Peyer's patch (tissue), 4 donors: Measurements from ENCODE around the gene HMGN4. TPM values are rescaled to one million over a fixed set of nuclear protein-coding genes. Genes with fewer than 3 reads are reported as not detected.

ENCODE experiments used
- DNase-seq, 3 donors: peaks; one replicate each; pipeline ENCODE4 v3.0.0-alpha.2; 2017 to 2019
- H3K27ac ChIP-seq, 4 donors: fragments of 200-600 bp; sonication (generic); one replicate each; pipeline ENCODE4 v1.5.1; 2016 to 2019
- H3K27me3 ChIP-seq, 2 donors: fragments of 200-600 bp; sonication (generic); one replicate each; pipeline ENCODE4 v1.5.1; 2019
- H3K36me3 ChIP-seq, 3 donors: fragments of 200-600 bp; sonication (generic); one replicate each; pipeline ENCODE4 v1.5.1; 2016 to 2019
- H3K4me1 ChIP-seq, 4 donors: fragments of 200-600 bp; sonication (generic); one replicate each; pipeline ENCODE4 v1.5.1; 2016 to 2019
- H3K4me3 ChIP-seq, 4 donors: fragments of 200-600 bp; sonication (generic); 1 replicate in 3 of 4; 2 replicates in 1 of 4; pipeline ENCODE4 v1.5.1; 2016 to 2019; ENCODE audit warnings: mild to moderate bottlenecking in 1 of 4
- H3K9me3 ChIP-seq, 4 donors: fragments of 200-600 bp; sonication (generic); one replicate each; pipeline ENCODE4 v1.5.1; 2016 to 2019; ENCODE audit warnings: mild to moderate bottlenecking in 1 of 4
- POLR2A ChIP-seq, 2 donors: fragments of 450-650 bp; IDR thresholded peaks; one replicate each; pipeline ENCODE4 v1.5.1; 2017; ENCODE audit warnings: antibody characterized with exemption in 2 of 2, mild to moderate bottlenecking in 2 of 2, moderate library complexity in 2 of 2
- total RNA-seq, 4 donors: library from RNA; depleted of rRNA; stranded (reverse); fragments of >200 nt; gene quantifications; one replicate each; pipeline ENCODE4 v1.1.0, GENCODE V29; 2016
- TF ChIP-seq, protein P1 (sequence below), 6 experiments: fragments of 450-650 bp in 4 of 6; fragments of 200-600 bp in 2 of 6; sonication (generic) in 1 of 6; IDR thresholded peaks; one replicate each; pipeline ENCODE4 v1.5.1; 2017 to 2019; ENCODE audit warnings: antibody characterized with exemption in 6 of 6, mild to moderate bottlenecking in 3 of 6, moderate library complexity in 1 of 6

Gene HMGN4
- total RNA-seq, 4 donors from 2014 or later, result 46.1 to 74.3 (median 57.6) TPM

DNA sequence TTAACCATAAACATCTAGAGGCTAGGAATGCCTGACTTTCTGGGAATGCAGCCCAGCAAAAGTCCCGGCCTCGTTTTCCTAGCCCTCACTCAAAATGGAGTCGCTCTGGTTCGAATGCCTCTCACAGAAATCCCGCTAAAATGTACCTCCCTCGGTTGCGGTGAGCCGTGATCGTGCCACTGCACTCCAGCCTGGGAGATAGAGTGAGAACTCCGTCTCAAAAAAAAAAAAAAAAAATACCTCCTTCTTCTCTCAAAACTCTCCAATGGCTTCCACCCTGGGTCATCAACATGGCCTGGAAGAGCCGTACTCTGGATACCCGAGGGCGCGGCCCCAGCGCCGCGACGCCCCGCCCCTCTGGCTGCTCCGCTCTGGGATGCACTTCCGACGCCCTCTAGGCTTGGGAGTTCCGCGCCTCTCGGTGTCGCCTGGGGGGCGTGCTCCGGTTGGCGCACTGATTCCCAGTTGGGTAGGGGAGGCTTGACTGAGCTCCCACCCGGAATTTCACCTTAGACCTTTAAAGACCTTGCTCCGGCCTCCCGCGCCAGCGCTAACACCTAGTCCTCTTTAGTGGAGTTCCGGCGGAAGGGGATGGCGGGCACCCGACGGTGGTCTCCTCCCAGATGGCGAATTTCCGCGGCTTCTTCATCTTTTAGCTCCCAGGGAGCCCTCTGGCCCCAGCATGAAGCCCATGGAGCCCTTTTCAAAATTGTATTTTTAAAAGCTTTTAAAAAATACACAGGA, 12.3 kb downstream of the HMGN4 start:
- H3K36me3 ChIP-seq, result peaks cover 0 to 12% (median 0%) of the 10 kb centered on the region in 3 donors
- H3K27me3 ChIP-seq, result no peaks in the 10 kb centered on the region
- H3K9me3 ChIP-seq, result no peaks in the 10 kb centered on the region
- TF ChIP-seq POLR2A (IDR thresholded peaks at IDR 0.05), result no peak
- TF ChIP-seq, protein P1, sequence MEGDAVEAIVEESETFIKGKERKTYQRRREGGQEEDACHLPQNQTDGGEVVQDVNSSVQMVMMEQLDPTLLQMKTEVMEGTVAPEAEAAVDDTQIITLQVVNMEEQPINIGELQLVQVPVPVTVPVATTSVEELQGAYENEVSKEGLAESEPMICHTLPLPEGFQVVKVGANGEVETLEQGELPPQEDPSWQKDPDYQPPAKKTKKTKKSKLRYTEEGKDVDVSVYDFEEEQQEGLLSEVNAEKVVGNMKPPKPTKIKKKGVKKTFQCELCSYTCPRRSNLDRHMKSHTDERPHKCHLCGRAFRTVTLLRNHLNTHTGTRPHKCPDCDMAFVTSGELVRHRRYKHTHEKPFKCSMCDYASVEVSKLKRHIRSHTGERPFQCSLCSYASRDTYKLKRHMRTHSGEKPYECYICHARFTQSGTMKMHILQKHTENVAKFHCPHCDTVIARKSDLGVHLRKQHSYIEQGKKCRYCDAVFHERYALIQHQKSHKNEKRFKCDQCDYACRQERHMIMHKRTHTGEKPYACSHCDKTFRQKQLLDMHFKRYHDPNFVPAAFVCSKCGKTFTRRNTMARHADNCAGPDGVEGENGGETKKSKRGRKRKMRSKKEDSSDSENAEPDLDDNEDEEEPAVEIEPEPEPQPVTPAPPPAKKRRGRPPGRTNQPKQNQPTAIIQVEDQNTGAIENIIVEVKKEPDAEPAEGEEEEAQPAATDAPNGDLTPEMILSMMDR (IDR thresholded peaks at IDR 0.05), result peak in 1 of 6 experiments; percentile 3
- H3K4me1 ChIP-seq, result peaks cover 0 to 6% (median 0%) of the 10 kb centered on the region in 4 donors
- H3K4me3 ChIP-seq, result peak overlapping the region; percentile 45 to 64 (median 57)
- peak overlapping the region in 3 of 4 donors; percentile 28 to 65 (median 36) for H3K27ac ChIP-seq
- DNase-seq, result peak; percentile 63 to 80 (median 70)

DNA sequence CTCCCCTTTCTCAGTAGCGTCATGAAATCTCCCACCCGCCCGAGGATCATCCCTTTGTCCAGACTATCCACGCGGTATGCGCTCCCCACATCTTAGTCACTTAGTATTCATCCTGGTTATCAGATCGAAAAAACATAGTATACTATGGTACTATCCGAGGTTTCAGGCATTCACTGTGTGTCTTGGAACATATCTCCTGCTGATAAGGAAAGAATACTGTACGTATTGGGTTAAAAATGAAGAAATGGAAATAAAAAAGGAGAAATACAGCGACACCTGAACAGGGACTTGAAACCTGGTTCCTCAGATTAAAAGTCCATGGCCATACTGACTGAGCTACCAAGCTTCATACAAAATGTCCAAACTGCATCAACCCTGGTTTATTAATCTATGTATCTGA, 14.0 kb downstream of the HMGN4 start:
- H3K4me3 ChIP-seq, result no peak overlapping the region
- no peak for DNase-seq
- no peaks in the 10 kb centered on the region for H3K9me3 ChIP-seq
- no peak overlapping the region for H3K27ac ChIP-seq
- H3K27me3 ChIP-seq, result no peaks in the 10 kb centered on the region
- TF ChIP-seq POLR2A (IDR thresholded peaks at IDR 0.05), result no peak
- TF ChIP-seq, protein P1 (IDR thresholded peaks at IDR 0.05), result no peak
- no peaks in the 10 kb centered on the region for H3K36me3 ChIP-seq
- H3K4me1 ChIP-seq, result peaks cover 0 to 6% (median 0%) of the 10 kb centered on the region in 4 donors

DNA sequence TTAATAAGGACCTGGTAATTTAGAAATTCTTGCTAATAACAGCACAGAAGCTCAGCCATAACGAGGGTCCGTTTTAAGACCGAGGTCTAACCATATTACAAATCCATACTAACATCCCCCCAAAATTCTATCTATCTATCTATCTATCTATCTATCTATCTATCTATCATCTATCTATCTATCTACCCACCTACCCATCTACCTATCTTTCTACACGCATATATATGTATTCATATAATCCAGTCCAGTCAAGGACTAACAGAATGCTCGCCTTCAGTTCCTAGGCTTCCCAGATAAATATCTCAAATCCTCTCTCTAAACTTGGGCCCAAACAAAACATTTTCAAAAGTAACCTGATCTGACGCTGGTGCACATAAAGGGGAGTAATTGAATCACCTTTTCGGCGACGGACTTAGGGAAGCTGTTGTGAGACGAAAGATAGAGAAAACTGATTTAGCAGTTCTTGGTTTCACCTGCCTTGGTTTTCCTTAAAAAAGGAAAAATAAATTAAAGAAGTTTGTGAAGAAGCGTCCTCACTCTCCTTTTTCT, 14.5 kb downstream of the HMGN4 start:
- Histone ChIP-seq H3K4me3 (peak overlapping the region; percentile 40 to 53 (median 45)), H3K9me3 (no peaks in the 10 kb centered on the region), H3K27ac (peak overlapping the region in 2 of 4 donors; percentile 63 to 76), H3K27me3 (no peaks in the 10 kb centered on the region), H3K4me1 (peaks cover 0 to 6% (median 0%) of the 10 kb centered on the region in 4 donors), H3K36me3 (no peaks in the 10 kb centered on the region)
- TF ChIP-seq, protein P1 (IDR thresholded peaks at IDR 0.05), result no peak
- TF ChIP-seq POLR2A (IDR thresholded peaks at IDR 0.05), result no peak
- DNase-seq, result no peak

DNA sequence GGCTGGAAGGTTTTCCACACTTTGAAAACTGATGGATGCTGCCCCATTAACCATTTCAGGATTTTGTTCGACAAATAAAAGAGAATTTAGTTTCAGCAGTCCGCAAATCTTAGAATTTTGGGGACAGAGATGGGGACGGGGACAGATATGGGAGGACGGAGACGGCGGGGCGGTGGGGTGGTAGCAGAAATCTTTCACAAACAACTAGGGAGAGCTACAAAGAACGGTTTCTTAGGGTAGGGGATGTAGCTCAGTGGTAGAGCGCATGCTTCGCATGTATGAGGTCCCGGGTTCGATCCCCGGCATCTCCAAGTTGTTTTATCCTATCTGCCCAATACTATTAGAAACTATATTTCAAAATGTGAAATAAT, 15.1 kb downstream of the HMGN4 start:
- Histone ChIP-seq H3K4me3 (peak overlapping the region; percentile 40 to 53 (median 45)), H3K36me3 (no peaks in the 10 kb centered on the region), H3K9me3 (no peaks in the 10 kb centered on the region), H3K27ac (peak overlapping the region; percentile 59 to 76 (median 68)), H3K4me1 (peaks cover 0 to 6% (median 0%) of the 10 kb centered on the region in 4 donors), H3K27me3 (no peaks in the 10 kb centered on the region)
- no peak for TF ChIP-seq POLR2A (IDR thresholded peaks at IDR 0.05)
- TF ChIP-seq, protein P1 (IDR thresholded peaks at IDR 0.05), result no peak
- peak; percentile 67 to 88 (median 77) for DNase-seq

DNA sequence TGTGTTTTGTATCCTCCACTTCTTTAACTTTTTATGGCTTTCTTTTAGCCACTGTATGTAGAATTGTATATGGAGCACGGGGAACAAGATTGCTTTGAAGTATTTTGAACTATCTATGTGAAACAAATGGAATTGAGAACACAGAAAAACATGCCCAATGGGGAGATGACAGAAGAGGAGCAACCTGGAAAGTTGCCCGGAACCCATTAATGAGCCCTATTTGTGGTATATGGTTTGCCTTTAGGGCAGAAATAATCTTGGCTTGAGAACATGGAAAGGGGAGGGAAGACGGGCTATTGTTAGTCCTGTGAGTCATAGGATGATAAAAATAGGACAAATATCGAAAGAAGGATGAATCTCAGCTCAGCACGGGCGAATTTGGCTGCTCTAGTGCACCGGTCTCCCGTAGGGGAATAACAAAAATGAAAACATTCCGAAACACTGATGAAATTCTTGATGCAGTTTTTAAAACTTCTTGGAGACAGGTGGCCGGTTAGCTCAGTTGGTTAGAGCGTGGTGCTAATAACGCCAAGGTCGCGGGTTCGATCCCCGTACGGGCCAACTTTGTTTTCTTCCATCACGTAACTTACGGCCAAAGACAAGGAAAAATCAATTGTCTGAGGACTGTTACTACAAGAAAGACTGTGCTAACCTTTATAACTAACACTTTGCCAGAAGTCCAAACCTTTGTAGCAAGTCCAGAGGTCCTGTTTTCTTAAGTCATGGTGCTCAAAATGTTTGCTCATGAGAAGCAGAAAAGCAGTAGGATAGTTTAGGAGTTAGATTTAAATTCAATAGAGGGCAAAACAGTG, 15.7 kb downstream of the HMGN4 start:
- no peak for TF ChIP-seq POLR2A (IDR thresholded peaks at IDR 0.05)
- TF ChIP-seq, protein P1 (IDR thresholded peaks at IDR 0.05), result no peak
- no peaks in the 10 kb centered on the region for H3K27me3 ChIP-seq
- H3K27ac ChIP-seq, result peak overlapping the region; percentile 59 to 76 (median 68)

More for the DNA sequence above, 15.7 kb downstream of the HMGN4 start:
- H3K9me3 ChIP-seq, result no peaks in the 10 kb centered on the region
- peak overlapping the region; percentile 40 to 53 (median 45) for H3K4me3 ChIP-seq
- peaks cover 0 to 6% (median 0%) of the 10 kb centered on the region in 4 donors for H3K4me1 ChIP-seq
- H3K36me3 ChIP-seq, result no peaks in the 10 kb centered on the region
- peak; percentile 61 to 89 (median 70) for DNase-seq
